Daoy (cell line): ENCODE data around the gene MYO5A. TPM values are rescaled to one million over a fixed set of nuclear protein-coding genes. Genes with fewer than 3 reads are reported as not detected.
A peak's percentile ranks its signal among the peaks of the same experiment; 100 is the strongest.
"Not testable (repeated sequence)": the region's sequence is repeated elsewhere in the genome, so short reads cannot be mapped to it uniquely, and the experiment has no call there.

ENCODE experiments used
- DNase-seq: peaks from one replicate; pipeline ENCODE4 v3.0.0-alpha.2; 2015; ENCODE audit warnings: low read depth
- total RNA-seq: library from RNA; depleted of rRNA; stranded (reverse); fragments of >200 nt; shearing (Covaris generic); gene quantifications from 2 replicates; pipeline ENCODE4 v1.2.3, GENCODE V29; 2014

The MYO5A gene
- total RNA-seq, 1 experiment from 2014 or later = 57.4 TPM

GRCh38 chr15:52540374-52541012 lies 11.8 kb upstream of the MYO5A start:
- no peak for DNase-seq

GRCh38 chr15:52537459-52537858 lies 8.8 kb upstream of the MYO5A start:
- DNase-seq = no peak

GRCh38 chr15:52532427-52532826 lies 3.7 kb upstream of the MYO5A start:
- no peak for DNase-seq

GRCh38 chr15:52529940-52530339 lies 1.3 kb upstream of the MYO5A start:
- no peak for DNase-seq

- no peak for DNase-seq
These were observed 753 bp upstream of the MYO5A start for GRCh38 chr15:52529341-52529924.

DNA sequence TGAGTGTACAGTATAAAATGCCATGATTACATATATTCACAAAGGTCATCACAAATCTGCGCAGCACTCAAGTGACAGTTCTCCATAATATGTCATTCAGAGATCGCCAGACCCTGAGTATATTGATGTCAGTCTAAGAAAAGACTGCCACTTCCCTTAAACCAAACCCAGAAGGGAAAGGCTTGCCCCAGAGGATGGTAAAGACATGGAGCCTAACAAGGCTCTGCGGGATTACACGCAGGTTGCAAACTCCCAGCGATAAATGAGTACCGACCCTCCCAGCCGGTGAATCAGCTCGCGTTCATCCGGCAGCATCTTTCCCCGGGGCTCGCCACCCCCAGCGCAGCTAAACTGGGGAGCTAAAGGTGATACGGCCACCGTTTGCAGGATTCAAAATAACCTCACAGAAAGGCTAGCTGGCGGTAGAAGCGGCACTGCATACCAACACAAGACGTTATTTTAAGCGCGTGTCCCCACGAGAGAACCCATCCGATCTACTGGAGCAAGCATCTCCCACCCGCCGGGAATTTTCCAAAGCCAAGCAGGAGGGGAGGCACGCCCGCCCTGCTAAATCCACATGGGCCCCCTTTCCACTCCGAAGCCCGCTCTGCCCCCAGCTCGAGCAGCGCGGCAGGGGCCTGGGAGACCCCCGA lies 643 bp downstream of the MYO5A start:
- DNase-seq = peak; percentile 81

DNA sequence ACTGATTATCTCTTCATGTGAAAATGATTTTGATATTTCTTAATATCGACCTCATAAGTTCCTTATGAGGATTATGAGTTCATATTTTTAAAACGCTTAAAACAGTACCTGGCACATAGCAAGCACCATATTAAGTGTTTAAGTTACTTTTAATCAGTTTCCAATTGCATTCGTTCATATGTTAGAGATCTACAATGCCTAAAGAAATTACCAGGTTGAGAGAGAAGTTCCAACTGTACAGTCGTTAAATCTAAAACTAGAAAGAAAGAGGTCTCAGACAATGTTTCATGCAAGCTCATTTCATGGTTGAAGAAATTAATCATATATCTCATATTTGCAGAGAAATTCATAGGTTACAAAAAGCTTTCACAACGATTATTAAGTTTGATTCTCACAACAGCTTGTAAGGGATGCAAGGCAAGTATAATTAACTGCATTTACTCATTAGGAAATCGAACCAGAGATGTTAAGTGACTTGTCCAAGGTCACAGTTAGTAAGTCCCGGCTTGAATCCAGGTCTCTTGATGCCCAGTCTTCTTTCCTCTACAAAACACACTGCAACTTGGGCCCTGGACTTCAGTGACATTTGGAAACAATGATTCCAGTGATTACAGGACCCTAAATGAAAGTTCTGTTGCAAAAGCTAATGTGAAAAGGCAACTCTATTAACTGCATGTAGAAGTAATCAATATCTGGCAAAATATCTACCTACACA lies 1.3 kb downstream of the MYO5A start:
- no peak for DNase-seq

- peak; percentile 34 for DNase-seq
These were observed 4.2 kb downstream of the MYO5A start for GRCh38 chr15:52524223-52525136.

DNA sequence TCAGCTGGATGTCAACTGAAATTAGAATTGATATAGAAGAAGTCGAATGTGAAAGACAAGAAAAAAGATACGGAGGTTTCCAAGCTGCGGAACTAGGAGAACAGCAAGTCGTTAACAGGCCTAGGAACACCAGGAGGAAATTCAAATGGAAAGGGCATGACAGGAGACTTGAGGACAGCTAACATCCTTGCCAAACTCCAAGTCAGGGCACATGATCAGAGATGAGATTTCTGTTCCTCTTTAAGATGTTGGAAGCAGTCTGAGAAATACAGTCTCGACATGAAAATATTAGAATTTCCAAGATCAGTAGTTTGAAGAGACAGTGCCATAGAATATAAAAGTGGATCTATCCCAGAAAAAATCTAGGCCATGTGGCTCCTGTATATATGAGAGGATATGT lies 5.0 kb downstream of the MYO5A start:
- peak; percentile 33 for DNase-seq

DNA sequence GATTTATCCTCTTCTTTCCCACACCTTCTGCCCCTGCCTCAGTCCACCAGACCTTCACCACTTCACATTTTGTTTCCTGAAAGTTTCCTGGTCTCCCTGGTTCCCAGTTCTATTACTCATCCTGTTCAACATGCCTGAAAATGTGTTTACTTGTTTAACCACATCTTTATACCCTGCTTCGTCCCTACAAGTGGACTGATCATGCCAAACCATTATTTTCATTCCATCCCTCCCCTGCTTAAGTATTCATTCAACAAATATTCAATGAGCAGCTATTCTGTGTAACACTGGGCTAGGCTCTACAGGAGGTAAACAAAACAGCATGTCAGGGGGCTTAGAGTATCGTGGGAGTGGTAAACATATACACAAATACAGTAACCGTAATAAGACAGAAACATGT lies 5.5 kb downstream of the MYO5A start:
- DNase-seq = peak; percentile 80

DNA sequence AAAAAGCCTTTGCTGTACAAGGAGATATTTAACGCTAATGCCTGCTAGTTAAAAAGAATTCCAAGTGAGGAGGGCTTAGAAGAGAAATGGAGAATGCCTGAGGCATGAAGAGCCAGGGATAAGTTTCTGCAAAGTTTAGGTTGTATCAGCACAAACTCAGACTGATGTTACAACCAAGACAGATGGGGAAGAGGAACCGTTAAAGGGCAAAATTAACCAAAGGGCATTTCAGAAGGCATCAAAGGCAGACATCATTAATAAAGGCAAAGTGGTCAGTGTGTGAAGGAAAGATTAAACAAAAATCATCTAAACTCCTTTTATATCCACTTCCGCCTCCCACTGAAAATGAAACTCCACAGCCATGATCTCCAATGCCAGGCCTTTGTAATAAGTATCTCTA lies 7.0 kb downstream of the MYO5A start:
- no peak for DNase-seq

DNA sequence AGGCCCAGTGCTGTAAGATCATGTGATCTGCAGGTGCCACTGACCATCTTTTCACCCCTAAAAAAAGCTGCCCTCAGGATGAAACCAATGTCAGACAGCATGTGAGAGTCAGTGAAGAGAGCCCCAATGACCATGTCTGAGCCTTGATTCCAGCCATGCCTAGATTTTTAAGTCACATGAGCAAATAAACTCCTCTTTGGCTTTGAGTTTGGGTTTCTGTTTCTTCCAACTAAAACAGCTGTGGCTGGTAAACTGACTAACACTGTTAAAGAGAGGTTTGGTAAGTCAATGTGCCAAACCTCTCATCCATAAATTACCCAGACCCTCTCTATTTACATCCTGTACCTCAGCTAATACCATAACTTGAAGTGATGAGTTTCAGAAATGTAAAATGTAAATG lies 8.3 kb downstream of the MYO5A start:
- DNase-seq = no peak

- DNase-seq = no peak
These were observed 10.0 kb downstream of the MYO5A start for GRCh38 chr15:52518487-52519371.

DNA sequence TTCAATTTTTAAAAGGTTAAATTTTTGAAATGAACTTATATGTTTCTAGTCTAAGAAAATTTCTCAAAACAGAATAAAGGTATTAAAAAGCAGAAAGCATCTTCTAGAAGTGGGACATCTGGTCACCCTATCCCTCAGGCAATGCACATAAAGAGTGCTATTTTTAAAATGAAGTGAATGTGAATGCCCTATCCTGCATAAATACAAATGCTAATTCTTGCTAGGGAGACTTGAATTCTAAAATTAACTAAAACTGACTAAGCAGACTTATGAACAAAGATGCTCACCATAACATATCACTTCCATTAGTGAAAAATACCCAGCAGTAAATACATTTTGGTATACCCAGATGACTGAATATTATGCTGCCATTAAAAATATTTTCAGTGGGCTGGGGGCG lies 11.7 kb downstream of the MYO5A start:
- DNase-seq = no peak

GRCh38 chr15:52515343-52515742 lies 13.3 kb downstream of the MYO5A start:
- DNase-seq = no peak

- no peak for DNase-seq
These were observed 14.2 kb downstream of the MYO5A start for GRCh38 chr15:52514482-52514881.

GRCh38 chr15:52512869-52513268 lies 15.8 kb downstream of the MYO5A start:
- DNase-seq = not testable (repeated sequence)

DNA sequence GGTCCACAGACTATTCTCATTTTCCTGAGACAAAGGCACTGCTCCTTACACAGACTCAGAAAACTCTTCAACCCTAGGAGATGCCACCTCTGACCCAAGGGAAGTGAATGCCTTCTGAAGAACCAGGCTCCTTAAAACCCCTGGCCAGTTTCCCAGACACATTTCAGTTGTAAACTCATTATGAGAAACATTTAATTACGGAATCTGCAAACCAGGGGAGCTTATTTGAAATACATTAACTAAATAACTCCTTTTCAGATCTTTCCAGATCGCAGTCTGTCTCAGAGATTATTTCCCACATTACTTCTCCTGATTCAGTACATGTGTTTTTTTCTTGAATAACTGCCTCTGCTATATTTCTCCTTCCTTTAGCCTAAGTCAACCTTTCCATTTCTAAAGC lies 17.6 kb downstream of the MYO5A start:
- DNase-seq = no peak

DNA sequence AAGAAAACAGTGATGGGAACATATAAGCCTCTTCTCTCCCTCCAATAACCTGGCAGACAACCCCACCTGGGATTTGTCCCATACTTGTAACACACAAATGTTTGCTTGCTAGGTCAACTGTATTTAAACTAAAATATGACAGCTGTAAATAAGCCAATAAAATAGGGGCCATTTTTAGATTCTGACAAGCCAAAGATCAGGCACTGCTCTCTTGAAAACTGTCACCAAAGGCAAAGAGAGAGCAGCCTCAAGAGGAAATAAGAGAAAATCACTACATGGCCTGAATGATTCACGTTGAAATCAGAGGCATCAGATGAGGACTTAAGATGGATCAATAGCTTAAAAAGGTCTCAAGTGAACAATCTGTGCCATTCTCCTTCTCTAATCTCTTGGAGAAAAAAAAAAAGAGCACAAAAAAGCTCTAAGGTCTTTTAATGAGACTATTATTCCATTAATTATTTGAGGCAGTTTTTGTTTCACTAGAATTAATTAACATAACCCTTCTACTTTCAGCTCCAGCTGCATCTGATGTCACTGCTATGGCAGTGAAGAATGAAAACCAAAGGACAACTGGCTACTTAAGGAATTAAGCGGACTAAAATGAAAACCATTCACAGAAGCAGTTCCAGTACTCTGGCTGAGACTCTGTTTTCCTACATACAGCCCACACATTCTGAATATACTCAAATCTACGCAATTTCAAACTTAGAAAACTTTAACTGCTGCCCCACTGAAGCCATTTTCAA lies 19.0 kb downstream of the MYO5A start:
- no peak for DNase-seq

DNA sequence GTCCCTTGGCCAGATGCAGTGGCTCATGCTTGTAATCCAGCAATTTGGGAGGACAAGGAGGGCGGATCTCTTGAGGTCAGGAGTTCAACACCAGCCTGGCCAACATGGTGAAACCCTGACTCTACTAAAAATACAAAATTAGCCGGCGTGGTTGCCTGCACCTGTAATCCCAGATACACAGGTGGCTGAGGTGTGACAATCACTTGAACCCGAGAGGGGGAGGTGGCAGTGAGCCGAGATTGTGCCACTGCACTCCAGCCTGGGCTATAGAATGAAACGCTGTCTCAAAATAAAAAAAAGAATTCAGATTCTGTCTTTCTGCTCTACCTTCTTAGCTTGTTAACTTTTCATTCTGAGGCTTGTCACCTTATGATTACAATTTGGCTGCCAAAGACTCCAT lies 22.1 kb downstream of the MYO5A start:
- DNase-seq = no peak
